C4-2B (cell line): ENCODE data around the gene PHACTR1.

Source experiments
- CTCF ChIP-seq: fragments of 450-650 bp; conservative IDR thresholded peaks from 2 replicates; pipeline ENCODE4 v1.5.1; 2017; ENCODE audit warnings: mild to moderate bottlenecking
- ZFX ChIP-seq: fragments of 450-650 bp; IDR thresholded peaks from 2 replicates; pipeline ENCODE4 v1.6.1; 2017

- no peak for TF ChIP-seq CTCF
- no peak for TF ChIP-seq ZFX
Observed at GRCh38 chr6:12943549-12943948, 227.0 kb downstream of the PHACTR1 start.
